ENCODE results near the gene SBNO2. TPM values are rescaled to one million over a fixed set of nuclear protein-coding genes. Genes with fewer than 3 reads are reported as not detected.

Gene SBNO2
- polyA plus RNA-seq, 3 donors, result 0.71 to 75.0 (median 2.6) TPM

GRCh38 chr19:1153891-1154730 is 20.0 kb downstream of the SBNO2 start:
- H3K9me3 Mint-ChIP-seq, result peaks cover 0 to 5% (median 0%) of the 10 kb centered on the region in 7 donors
- H3K27me3 Mint-ChIP-seq (ENCODE audit: low read depth in 3 of 3), result no peaks in the 10 kb centered on the region
- peaks cover 44 to 54% of the 10 kb centered on the region in 2 donors for H3K36me3 ChIP-seq (replicated peaks in 1 of 2; ENCODE audit: control insufficient read depth in 1 of 2, insufficient read depth in 2 of 2, low read length in 2 of 2)
- peak overlapping the region in 6 of 7 donors; percentile 50 to 88 (median 78) for H3K27ac Mint-ChIP-seq
- peaks cover 95% of the 10 kb centered on the region for H4K20me1 ChIP-seq (ENCODE audit: insufficient read depth, low read length)
- peak overlapping the region; percentile 79 to 81 for H3K27ac ChIP-seq (ENCODE audit: low read depth in 1 of 2, low read length in 2 of 2)
- intact Hi-C loops (cut with micrococcal nuclease), result no loop called here
- peaks cover 93% of the 10 kb centered on the region for H3K79me2 ChIP-seq (ENCODE audit: insufficient read depth, low read length)
- 96% methylated on average over 52 of the region's 58 CpGs for WGBS (ENCODE audit: insufficient coverage)
- H3K27me3 ChIP-seq (ENCODE audit: control insufficient read depth in 2 of 2, insufficient read depth in 2 of 2, low read length in 2 of 2), result no peaks in the 10 kb centered on the region
- peak overlapping the region; percentile 58 to 69 for H3K4me3 Mint-ChIP-seq
- peaks cover 23% of the 10 kb centered on the region for H3K4me1 Mint-ChIP-seq
- peak overlapping the region; percentile 50 for H3K9ac ChIP-seq (ENCODE audit: insufficient read depth, low read length, poor library complexity, severe bottlenecking)
- H3K36me3 Mint-ChIP-seq, result peaks cover 20 to 61% of the 10 kb centered on the region in 2 donors
- peak overlapping the region; percentile 76 for H3K4me2 ChIP-seq (replicated peaks; ENCODE audit: extremely low read depth, low read length, poor library complexity, severe bottlenecking)
- H3K4me1 ChIP-seq (ENCODE audit: control insufficient read depth in 1 of 2, insufficient read depth in 2 of 2, low read length in 2 of 2), result peaks cover 23 to 31% of the 10 kb centered on the region in 2 donors
- no peaks in the 10 kb centered on the region for H3K9me3 ChIP-seq (replicated peaks in 1 of 2; ENCODE audit: control insufficient read depth in 1 of 2, insufficient read depth in 1 of 2, low read length in 2 of 2)
- TF ChIP-seq CTCF (IDR thresholded peaks at IDR 0.05), result no peak
- peak overlapping the region in 1 of 3 experiments; percentile 68 for H3K4me3 ChIP-seq (replicated peaks in 1 of 3; ENCODE audit: low read depth in 2 of 3, low read length in 3 of 3)
- no peak overlapping the region for H2AFZ ChIP-seq (ENCODE audit: insufficient read depth, low read depth, low read length, poor library complexity, severe bottlenecking)
- no peak for DNase-seq

- no peak overlapping the region for H3K4me3 ChIP-seq (replicated peaks in 1 of 3; ENCODE audit: low read depth in 2 of 3, low read length in 3 of 3)
- H3K4me1 Mint-ChIP-seq, result peaks cover 25% of the 10 kb centered on the region
- DNase-seq, result no peak
- no peak overlapping the region for H2AFZ ChIP-seq (ENCODE audit: insufficient read depth, low read depth, low read length, poor library complexity, severe bottlenecking)
- H3K9me3 Mint-ChIP-seq, result peaks cover 0 to 5% (median 0%) of the 10 kb centered on the region in 7 donors
- WGBS (ENCODE audit: insufficient coverage), result 96% methylated on average over 22 of the region's 35 CpGs
- peak overlapping the region in 3 of 7 donors; percentile 59 to 82 (median 80) for H3K27ac Mint-ChIP-seq
- H3K36me3 Mint-ChIP-seq, result peaks cover 19 to 55% of the 10 kb centered on the region in 2 donors
- H3K9ac ChIP-seq (ENCODE audit: insufficient read depth, low read length, poor library complexity, severe bottlenecking), result no peak overlapping the region
- TF ChIP-seq CTCF (IDR thresholded peaks at IDR 0.05), result no peak
- H4K20me1 ChIP-seq (ENCODE audit: insufficient read depth, low read length), result peaks cover 89% of the 10 kb centered on the region
- no peaks in the 10 kb centered on the region for H3K9me3 ChIP-seq (replicated peaks in 1 of 2; ENCODE audit: control insufficient read depth in 1 of 2, insufficient read depth in 1 of 2, low read length in 2 of 2)
- no peak overlapping the region for H3K4me3 Mint-ChIP-seq
- no peaks in the 10 kb centered on the region for H3K27me3 ChIP-seq (ENCODE audit: control insufficient read depth in 2 of 2, insufficient read depth in 2 of 2, low read length in 2 of 2)
- peaks cover 73% of the 10 kb centered on the region for H3K79me2 ChIP-seq (ENCODE audit: insufficient read depth, low read length)
- peaks cover 23 to 31% of the 10 kb centered on the region in 2 donors for H3K4me1 ChIP-seq (ENCODE audit: control insufficient read depth in 1 of 2, insufficient read depth in 2 of 2, low read length in 2 of 2)
- H3K27me3 Mint-ChIP-seq (ENCODE audit: low read depth in 3 of 3), result no peaks in the 10 kb centered on the region
- intact Hi-C loops (cut with micrococcal nuclease), result no loop called here
- H3K4me2 ChIP-seq (replicated peaks; ENCODE audit: extremely low read depth, low read length, poor library complexity, severe bottlenecking), result no peak overlapping the region
- peak overlapping the region in 1 of 2 donors; percentile 45 for H3K27ac ChIP-seq (ENCODE audit: low read depth in 1 of 2, low read length in 2 of 2)
- H3K36me3 ChIP-seq (replicated peaks in 1 of 2; ENCODE audit: control insufficient read depth in 1 of 2, insufficient read depth in 2 of 2, low read length in 2 of 2), result peaks cover 54 to 55% of the 10 kb centered on the region in 2 donors
Measured at GRCh38 chr19:1151917-1152587, 22.0 kb downstream of the SBNO2 start.
